Spleen (tissue), 11 donors: ENCODE measurements around the gene STARD6. TPM values are rescaled to one million over a fixed set of nuclear protein-coding genes. Genes with fewer than 3 reads are reported as not detected.
"Not testable (repeated sequence)": the region's sequence is repeated elsewhere in the genome, so short reads cannot be mapped to it uniquely, and the experiment has no call there.

Experiments
- DNase-seq: peaks from one replicate; pipeline ENCODE4 v3.0.0-alpha.2; 2020
- H3K27ac ChIP-seq, 8 donors: fragments of 200-600 bp; sonication (generic) in 7 of 8; 1 replicate in 4 of 8; 2 replicates in 4 of 8; pipeline versions ENCODE4 v1.5.0 to v1.8.0; 2016 to 2021; ENCODE audit warnings: inconsistent platforms in 4 of 8, mild to moderate bottlenecking in 4 of 8, moderate library complexity in 1 of 8
- H3K27me3 ChIP-seq, 7 donors: fragments of 200-600 bp; sonication (generic) in 6 of 7; replicated peaks in 1 of 7; 1 replicate in 4 of 7; 2 replicates in 3 of 7; pipeline versions ENCODE4 v1.5.0 to v1.8.0; 2016 to 2021; ENCODE audit warnings: inconsistent platforms in 3 of 7, mild to moderate bottlenecking in 1 of 7
- H3K36me3 ChIP-seq, 6 donors: fragments of 200-600 bp; sonication (generic) in 5 of 6; 1 replicate in 4 of 6; 2 replicates in 2 of 6; pipeline versions ENCODE4 v1.5.0 to v1.8.0; 2016 to 2021; ENCODE audit warnings: inconsistent platforms in 2 of 6
- H3K4me1 ChIP-seq, 6 donors: fragments of 200-600 bp; sonication (generic) in 5 of 6; 1 replicate in 3 of 6; 2 replicates in 3 of 6; pipeline versions ENCODE4 v1.5.0 to v1.8.0; 2016 to 2021; ENCODE audit warnings: inconsistent platforms in 3 of 6
- H3K4me3 ChIP-seq, 8 donors: fragments of 200-600 bp; sonication (generic) in 7 of 8; 1 replicate in 4 of 8; 2 replicates in 4 of 8; pipeline versions ENCODE4 v1.5.0 to v1.8.0; 2016 to 2021; ENCODE audit warnings: inconsistent platforms in 4 of 8, mild to moderate bottlenecking in 4 of 8, moderate library complexity in 2 of 8
- H3K9me3 ChIP-seq, 8 donors: fragments of 200-600 bp; sonication (generic) in 7 of 8; 1 replicate in 4 of 8; 2 replicates in 4 of 8; pipeline versions ENCODE4 v1.5.0 to v1.8.0; 2016 to 2021; ENCODE audit warnings: inconsistent platforms in 4 of 8
- POLR2A ChIP-seq, 3 donors: fragments of 450-650 bp; IDR thresholded peaks; one replicate each; pipeline ENCODE4 v1.5.1; 2017; ENCODE audit warnings: antibody characterized with exemption in 3 of 3, mild to moderate bottlenecking in 1 of 3
- POLR2AphosphoS5 ChIP-seq, 3 donors: sonication (generic); formaldehyde crosslinking; IDR thresholded peaks; one replicate each; pipeline ENCODE4 v1.5.1; 2017; ENCODE audit warnings: antibody characterized with exemption in 3 of 3
- WGBS, 5 donors: extraction: QIAGEN DNeasy Blood & Tissue Kit in 3 of 5; methylation state at CpG; one replicate each; pipeline versions ENCODE4 v1.1.5 to v1.1.7; 2013 to 2018; 5-methylcytosine and 5-hydroxymethylcytosine counted together
- intact Hi-C: fragments of 100-400 bp; cut with DNase I; formaldehyde crosslinking; loops from one replicate; pipeline ENCODE4 v1.15.0; 2023; ENCODE audit warnings: low total_unique reads
- polyA plus RNA-seq, 3 donors: library from polyadenylated mRNA; stranded (reverse); fragments of 200-250 nt; gene quantifications; one replicate each; pipeline ENCODE4 v1.2.1, GENCODE V29; 2013
- total RNA-seq, 7 donors: library from RNA; depleted of rRNA in 3 of 7; stranded (reverse); fragments of >200 nt in 3 of 7; fragmentation: NEBNext Ultra II Directional in 4 of 7; extraction: Animal tissue kit (Norgen Biotek cat#: 25700) in 4 of 7; gene quantifications; one replicate each; pipeline versions ENCODE4 v1.1.0 to v1.2.1, GENCODE V29; 2016 to 2021
- TF ChIP-seq, protein P1 (sequence below), 11 experiments: fragments of 200-600 bp in 7 of 11; fragments of 450-650 bp in 4 of 11; sonication (generic) in 4 of 11; IDR thresholded peaks in 8 of 11; conservative IDR thresholded peaks in 3 of 11; 1 replicate in 7 of 11; 2 replicates in 4 of 11; pipeline versions ENCODE4 v1.4.0 to v1.8.0; 2016 to 2021; ENCODE audit warnings: antibody characterized with exemption in 11 of 11, inconsistent platforms in 4 of 11, mild to moderate bottlenecking in 1 of 11
- donor health status: healthy with polysubstance abuse.
- donor health status: DM: no; HTN: no; CAD: no; lungs with moderate emphysema.
- donor health status: DM: no; HTN: no; CAD: no.
- donor health status: Bipolar disorder and iron deficiency.
- donor health status: healthy.
- donor health status: DM: no; HTN: no; CAD: no.
- donor health status: DM: yes; HTN: yes; CAD: no.

The STARD6 gene
- total and polyA plus RNA-seq, 10 donors: not detected

DNA sequence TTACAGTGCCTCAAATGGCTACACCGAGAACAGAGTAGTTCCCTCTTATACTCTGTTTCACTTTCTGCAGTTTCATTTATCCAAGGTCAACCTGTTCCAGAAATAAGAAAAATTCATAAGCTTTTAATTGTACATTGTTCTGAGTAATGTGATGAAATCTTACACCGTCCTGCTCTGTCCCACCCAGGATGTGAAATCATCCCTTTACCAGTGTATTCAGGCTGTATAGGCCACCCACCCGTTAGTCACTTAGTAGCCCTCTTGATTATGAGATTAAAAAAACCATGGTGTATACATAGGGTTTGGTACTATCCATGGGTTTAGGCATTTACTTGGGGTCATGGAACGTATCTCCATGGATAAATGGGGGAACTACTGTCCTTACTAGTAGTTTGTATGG, 29.8 kb downstream of the STARD6 start:
- Histone ChIP-seq H3K9me3 (no peaks in the 10 kb centered on the region), H3K36me3 (no peaks in the 10 kb centered on the region), H3K4me1 (no peaks in the 10 kb centered on the region), H3K4me3 (no peak overlapping the region), H3K27me3 (no peaks in the 10 kb centered on the region), H3K27ac (no peak overlapping the region)
- TF ChIP-seq, protein P1, sequence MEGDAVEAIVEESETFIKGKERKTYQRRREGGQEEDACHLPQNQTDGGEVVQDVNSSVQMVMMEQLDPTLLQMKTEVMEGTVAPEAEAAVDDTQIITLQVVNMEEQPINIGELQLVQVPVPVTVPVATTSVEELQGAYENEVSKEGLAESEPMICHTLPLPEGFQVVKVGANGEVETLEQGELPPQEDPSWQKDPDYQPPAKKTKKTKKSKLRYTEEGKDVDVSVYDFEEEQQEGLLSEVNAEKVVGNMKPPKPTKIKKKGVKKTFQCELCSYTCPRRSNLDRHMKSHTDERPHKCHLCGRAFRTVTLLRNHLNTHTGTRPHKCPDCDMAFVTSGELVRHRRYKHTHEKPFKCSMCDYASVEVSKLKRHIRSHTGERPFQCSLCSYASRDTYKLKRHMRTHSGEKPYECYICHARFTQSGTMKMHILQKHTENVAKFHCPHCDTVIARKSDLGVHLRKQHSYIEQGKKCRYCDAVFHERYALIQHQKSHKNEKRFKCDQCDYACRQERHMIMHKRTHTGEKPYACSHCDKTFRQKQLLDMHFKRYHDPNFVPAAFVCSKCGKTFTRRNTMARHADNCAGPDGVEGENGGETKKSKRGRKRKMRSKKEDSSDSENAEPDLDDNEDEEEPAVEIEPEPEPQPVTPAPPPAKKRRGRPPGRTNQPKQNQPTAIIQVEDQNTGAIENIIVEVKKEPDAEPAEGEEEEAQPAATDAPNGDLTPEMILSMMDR (IDR thresholded peaks at IDR 0.05 in 8 of 11, conservative IDR thresholded peaks at IDR 0.05 in 3 of 11): no peak
- intact Hi-C loops: no loop called here
- no peak for DNase-seq
- WGBS, 5 donors: 73 to 82% (median 76%) methylated on average over 4 of the region's 4 CpGs

DNA sequence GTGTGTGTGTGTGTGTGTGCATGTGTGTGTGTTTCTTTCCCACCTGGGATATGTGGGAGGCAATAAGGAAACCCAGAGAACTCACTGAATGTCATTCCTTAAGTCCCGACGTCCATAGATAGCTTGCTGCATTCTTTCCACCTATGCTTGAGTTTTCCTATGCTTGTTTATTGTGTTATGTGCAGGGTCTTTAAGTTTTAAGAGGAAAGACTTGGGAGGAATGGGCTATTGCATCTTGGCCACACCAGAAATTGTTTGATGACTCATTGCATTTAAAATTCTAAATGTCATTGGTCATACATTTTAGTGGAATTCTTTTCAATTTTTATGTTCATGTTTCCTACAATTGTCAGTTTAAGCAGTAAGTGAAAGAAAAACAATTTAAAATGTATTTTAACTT, 33.7 kb downstream of the STARD6 start:
- intact Hi-C loops: no loop called here
- H3K9me3 ChIP-seq: no peaks in the 10 kb centered on the region
- DNase-seq: no peak
- TF ChIP-seq POLR2A (IDR thresholded peaks at IDR 0.05) (no peak), POLR2AphosphoS5 (IDR thresholded peaks at IDR 0.05) (no peak)
- TF ChIP-seq, protein P1 (IDR thresholded peaks at IDR 0.05 in 8 of 11, conservative IDR thresholded peaks at IDR 0.05 in 3 of 11): no peak
- no peak overlapping the region for H3K4me3 ChIP-seq
- H3K4me1 ChIP-seq: no peaks in the 10 kb centered on the region
- WGBS, 5 donors: 88 to 95% (median 92%) methylated on average over 2 of the region's 2 CpGs
- H3K27ac ChIP-seq: no peak overlapping the region
- no peaks in the 10 kb centered on the region for H3K27me3 ChIP-seq
- H3K36me3 ChIP-seq: no peaks in the 10 kb centered on the region

DNA sequence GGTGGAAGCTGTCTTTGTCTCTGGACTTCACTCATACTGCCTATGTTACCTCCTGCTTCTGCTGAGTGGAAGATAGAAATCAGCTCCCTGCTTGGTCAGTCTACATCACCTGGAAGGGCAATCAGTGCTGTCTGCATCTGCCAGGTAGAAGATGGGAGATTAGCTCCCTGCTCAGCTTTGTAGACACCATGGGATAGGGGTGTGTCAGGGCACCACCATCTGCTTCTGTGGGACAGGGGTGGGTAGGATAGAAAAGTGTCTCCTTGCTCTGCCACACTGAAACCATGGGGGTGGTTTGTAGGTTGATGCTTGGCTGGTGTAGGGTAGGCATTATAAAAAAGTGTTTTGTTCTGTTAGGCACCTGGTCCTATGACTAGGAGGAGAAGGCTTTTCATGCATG, 34.1 kb downstream of the STARD6 start:
- no peak overlapping the region for H3K4me3 ChIP-seq
- H3K4me1 ChIP-seq: no peaks in the 10 kb centered on the region
- intact Hi-C loops: no loop called here
- H3K36me3 ChIP-seq: no peaks in the 10 kb centered on the region
- no peaks in the 10 kb centered on the region for H3K9me3 ChIP-seq
- H3K27me3 ChIP-seq: no peaks in the 10 kb centered on the region
- TF ChIP-seq POLR2A (IDR thresholded peaks at IDR 0.05) (no peak), POLR2AphosphoS5 (IDR thresholded peaks at IDR 0.05) (no peak)
- TF ChIP-seq, protein P1 (IDR thresholded peaks at IDR 0.05 in 8 of 11, conservative IDR thresholded peaks at IDR 0.05 in 3 of 11): no peak
- H3K27ac ChIP-seq: no peak overlapping the region
- no peak for DNase-seq

DNA sequence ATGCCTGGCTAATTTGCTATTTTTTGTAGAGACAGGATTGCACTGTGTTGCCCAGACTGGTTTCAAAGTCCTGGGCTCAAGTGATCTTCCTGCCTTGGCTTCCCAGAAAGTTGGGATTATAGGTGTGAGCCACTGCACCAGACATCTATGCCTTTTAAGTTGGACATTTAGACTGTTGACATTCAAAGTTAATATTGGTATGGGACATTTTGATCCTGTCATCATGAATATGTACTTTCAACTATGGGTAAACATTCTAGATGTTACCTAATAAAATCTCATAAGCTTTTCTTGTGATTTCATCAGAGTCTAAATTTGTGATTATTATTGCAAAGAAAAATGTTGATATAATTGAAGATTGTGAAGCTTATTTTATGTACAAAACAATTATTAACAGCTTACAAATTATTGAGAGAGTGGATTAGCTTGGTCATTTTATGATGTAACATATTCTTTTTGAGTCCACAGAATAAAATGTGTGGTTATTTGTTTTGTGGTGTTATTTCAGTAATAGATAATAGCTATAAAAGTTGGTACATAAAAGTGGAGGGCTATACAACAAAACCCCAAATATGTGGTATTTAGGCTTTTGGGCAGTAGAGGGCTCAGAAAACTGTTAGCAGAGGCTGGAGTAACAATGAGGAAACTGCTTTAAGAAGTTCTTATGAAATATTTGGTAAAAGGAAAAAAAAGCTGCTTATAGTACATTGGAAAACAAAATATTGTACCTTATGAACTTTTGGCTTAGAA, 41.4 kb downstream of the STARD6 start:
- Histone ChIP-seq H3K27me3 (no peaks in the 10 kb centered on the region), H3K4me3 (no peak overlapping the region), H3K4me1 (no peaks in the 10 kb centered on the region), H3K36me3 (no peaks in the 10 kb centered on the region), H3K27ac (no peak overlapping the region), H3K9me3 (peaks cover 0 to 3% (median 0%) of the 10 kb centered on the region in 8 donors)
- intact Hi-C loops: no loop called here
- no peak for DNase-seq
- TF ChIP-seq POLR2AphosphoS5 (IDR thresholded peaks at IDR 0.05): no peak
- no peak for TF ChIP-seq POLR2A (IDR thresholded peaks at IDR 0.05)
- TF ChIP-seq, protein P1 (IDR thresholded peaks at IDR 0.05 in 8 of 11, conservative IDR thresholded peaks at IDR 0.05 in 3 of 11): no peak

DNA sequence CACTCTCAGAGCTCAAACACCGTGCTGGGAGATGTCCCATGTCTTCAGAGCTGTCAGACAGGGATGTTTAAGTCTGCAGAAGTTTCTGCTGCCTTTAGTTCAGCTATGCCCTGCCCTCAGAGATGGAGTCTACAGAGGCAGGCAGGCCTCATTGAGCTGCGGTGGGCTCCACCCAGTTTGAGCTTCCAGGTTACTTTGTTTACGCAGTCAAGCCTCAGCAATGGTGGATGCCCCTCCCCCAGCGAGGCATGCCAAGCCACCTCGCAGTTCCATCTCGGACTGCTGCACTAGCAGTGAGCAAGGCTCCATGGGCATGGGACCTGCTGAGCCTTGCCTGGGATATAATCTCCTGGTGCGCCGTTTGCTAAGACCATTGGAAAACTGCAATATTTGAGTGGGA, 48.1 kb downstream of the STARD6 start:
- DNase-seq, H3K27ac ChIP-seq, H3K4me1 ChIP-seq, H3K27me3 ChIP-seq, H3K9me3 ChIP-seq, intact Hi-C loops, H3K36me3 ChIP-seq, H3K4me3 ChIP-seq: not testable (repeated sequence)
- WGBS, 5 donors: 83 to 97% (median 91%) methylated on average over 8 of the region's 8 CpGs
